HEK293T (cell line): Measurements from ENCODE around the gene OR9A2.
"Not testable (repeated sequence)": the region's sequence is repeated elsewhere in the genome, so short reads cannot be mapped to it uniquely, and the experiment has no call there.

Source experiments
- CTCF ChIA-PET: fragments of 350-600 bp; formaldehyde crosslinking; extraction: SDS; loops from one replicate; lab custom pipeline; 2021; ENCODE audit warnings: antibody characterized with exemption, inconsistent platforms; lab: Yijun Ruan, JAX
- POLR2A ChIA-PET: fragments of 350-600 bp; formaldehyde crosslinking; extraction: SDS; loops from one replicate; lab custom pipeline; 2020; ENCODE audit warnings: antibody characterized with exemption, inconsistent platforms; lab: Yijun Ruan, JAX
- DNase-seq: peaks from one replicate; pipeline ENCODE4 v3.0.0; 2012; ENCODE audit warnings: mixed read lengths; ENCODE audit errors: extremely low spot score
- ARNT ChIP-seq: fragments of 450-650 bp; IDR thresholded peaks from 2 replicates; pipeline ENCODE4 v1.6.1; 2017; ENCODE audit warnings: mild to moderate bottlenecking
- BHLHE40 ChIP-seq: fragments of 450-650 bp; IDR thresholded peaks from 2 replicates; pipeline ENCODE4 v1.6.1; 2016; ENCODE audit warnings: mild to moderate bottlenecking, moderate library complexity, borderline replicate concordance
- CTBP1 ChIP-seq: fragments of 450-650 bp; IDR thresholded peaks from 2 replicates; pipeline ENCODE4 v1.6.1; 2016; ENCODE audit warnings: borderline replicate concordance
- ELF4 ChIP-seq: fragments of 450-650 bp; IDR thresholded peaks from 2 replicates; pipeline ENCODE4 v1.6.1; 2017; ENCODE audit warnings: antibody characterized with exemption
- FOXA1 ChIP-seq: fragments of 450-650 bp; IDR thresholded peaks from 2 replicates; pipeline ENCODE4 v1.6.1; 2016; ENCODE audit warnings: mild to moderate bottlenecking
- FOXK2 ChIP-seq: fragments of 450-650 bp; IDR thresholded peaks from 2 replicates; pipeline ENCODE4 v1.6.1; 2016; ENCODE audit warnings: mild to moderate bottlenecking
- FOXM1 ChIP-seq: fragments of 450-650 bp; IDR thresholded peaks from 2 replicates; pipeline ENCODE4 v1.6.1; 2017; ENCODE audit warnings: mild to moderate bottlenecking, borderline replicate concordance
- HDGF ChIP-seq: fragments of 450-650 bp; IDR thresholded peaks from 2 replicates; pipeline ENCODE4 v1.6.1; 2017; ENCODE audit warnings: antibody characterized with exemption, borderline replicate concordance
- L3MBTL2 ChIP-seq: fragments of 450-650 bp; conservative IDR thresholded peaks from 2 replicates; pipeline ENCODE4 v1.6.1; 2016; ENCODE audit warnings: mild to moderate bottlenecking
- LEF1 ChIP-seq: fragments of 450-650 bp; IDR thresholded peaks from 2 replicates; pipeline ENCODE4 v1.6.1; 2017; ENCODE audit warnings: mild to moderate bottlenecking, borderline replicate concordance
- NFRKB ChIP-seq: fragments of 450-650 bp; IDR thresholded peaks from 2 replicates; pipeline ENCODE4 v1.6.1; 2016; ENCODE audit warnings: mild to moderate bottlenecking, moderate library complexity
- PKNOX1 ChIP-seq: fragments of 450-650 bp; IDR thresholded peaks from 2 replicates; pipeline ENCODE4 v1.6.1; 2016
- SP1 ChIP-seq: fragments of 450-650 bp; IDR thresholded peaks from 2 replicates; pipeline ENCODE4 v1.6.1; 2017
- SUZ12 ChIP-seq: fragments of 450-650 bp; IDR thresholded peaks from 2 replicates; pipeline ENCODE4 v1.6.1; 2016; ENCODE audit warnings: mild to moderate bottlenecking
- TARDBP ChIP-seq: fragments of 450-650 bp; IDR thresholded peaks from 2 replicates; pipeline ENCODE4 v1.6.1; 2016
- ZNF384 ChIP-seq: fragments of 450-650 bp; IDR thresholded peaks from 2 replicates; pipeline ENCODE4 v1.6.1; 2016

OR9A2 gene

GRCh38 chr7:142999793-143000192, 27.1 kb downstream of the OR9A2 start:
- TF ChIP-seq NFRKB = no peak
- TF ChIP-seq BHLHE40 = no peak
- no peak for TF ChIP-seq CTBP1
- no peak for TF ChIP-seq FOXA1
- no peak for TF ChIP-seq ELF4
- no peak for TF ChIP-seq SUZ12
- no peak for TF ChIP-seq LEF1
- DNase-seq = no peak
- ChIA-PET POLR2A (no interaction called here), CTCF (interaction anchor here (1.9 kb wide), 1 partner anchor 215 kb away, joined by 7 read pairs; no protein-coding TSS in a partner anchor)

GRCh38 chr7:142998966-142999365, 28.0 kb downstream of the OR9A2 start:
- ChIA-PET POLR2A (interaction anchor here (1.0 kb wide), 1 partner anchor 10 kb away, joined by 3 read pairs; no protein-coding TSS in a partner anchor), CTCF (no interaction called here)
- no peak for DNase-seq
- TF ChIP-seq FOXA1 = no peak
- no peak for TF ChIP-seq HDGF
- TF ChIP-seq SP1 = no peak
- no peak for TF ChIP-seq SUZ12

GRCh38 chr7:142997456-142997989, 29.4 kb downstream of the OR9A2 start:
- no peak for TF ChIP-seq ELF4
- no peak for TF ChIP-seq ARNT
- no peak for TF ChIP-seq CTBP1
- TF ChIP-seq FOXA1 = no peak
- TF ChIP-seq FOXM1 = no peak
- TF ChIP-seq SP1 = no peak
- no peak for TF ChIP-seq TARDBP
- TF ChIP-seq BHLHE40 = no peak
- no peak for TF ChIP-seq NFRKB
- TF ChIP-seq ZNF384 = no peak
- no peak for TF ChIP-seq FOXK2
- no peak for TF ChIP-seq L3MBTL2
- TF ChIP-seq LEF1 = no peak
- TF ChIP-seq PKNOX1 = no peak
- no peak for TF ChIP-seq SUZ12
- no peak for TF ChIP-seq HDGF
- DNase-seq = no peak
- CTCF ChIA-PET = no interaction called here
- POLR2A ChIA-PET = no interaction called here

- CTCF ChIA-PET = interaction anchor here (1.5 kb wide), 1 partner anchor 11 kb away, joined by 3 read pairs; no protein-coding TSS in a partner anchor
- TF ChIP-seq PKNOX1 = no peak
- TF ChIP-seq TARDBP = no peak
- no peak for TF ChIP-seq LEF1
- TF ChIP-seq HDGF = no peak
- POLR2A ChIA-PET = no interaction called here
- DNase-seq = no peak
These were observed 34.5 kb downstream of the OR9A2 start for GRCh38 chr7:142992427-142992826.

- no peak for TF ChIP-seq TARDBP
- TF ChIP-seq BHLHE40 = no peak
- no peak for TF ChIP-seq PKNOX1
- TF ChIP-seq HDGF = no peak
- no peak for TF ChIP-seq CTBP1
- TF ChIP-seq ZNF384 = no peak
- no peak for TF ChIP-seq L3MBTL2
- no peak for TF ChIP-seq ARNT
- TF ChIP-seq SUZ12 = no peak
- TF ChIP-seq NFRKB = no peak
- no peak for TF ChIP-seq FOXA1
- no peak for TF ChIP-seq FOXM1
- ChIA-PET CTCF (no interaction called here), POLR2A (no interaction called here)
- DNase-seq = no peak
These were observed 42.6 kb downstream of the OR9A2 start for GRCh38 chr7:142984297-142984696.

GRCh38 chr7:142983825-142984224, 43.1 kb downstream of the OR9A2 start:
- no peak for TF ChIP-seq FOXA1
- TF ChIP-seq SP1 = no peak
- no peak for TF ChIP-seq ARNT
- no peak for TF ChIP-seq FOXM1
- TF ChIP-seq ELF4 = no peak
- TF ChIP-seq CTBP1 = no peak
- no peak for TF ChIP-seq FOXK2
- TF ChIP-seq NFRKB = no peak
- no peak for TF ChIP-seq HDGF
- no peak for TF ChIP-seq PKNOX1
- TF ChIP-seq LEF1 = no peak
- no peak for TF ChIP-seq SUZ12
- TF ChIP-seq ZNF384 = no peak
- TF ChIP-seq BHLHE40 = no peak
- no peak for TF ChIP-seq TARDBP
- TF ChIP-seq L3MBTL2 = no peak
- CTCF ChIA-PET = no interaction called here
- no peak for DNase-seq
- POLR2A ChIA-PET = no interaction called here

GRCh38 chr7:142978402-142978801, 48.5 kb downstream of the OR9A2 start:
- CTCF ChIA-PET, DNase-seq, POLR2A ChIA-PET: not testable (repeated sequence)
